HCT116 (cell line): ENCODE measurements around the gene ALK. TPM values are rescaled to one million over a fixed set of nuclear protein-coding genes. Genes with fewer than 3 reads are reported as not detected.

Experiments
- ATAC-seq: fragments of 200-7000 bp; cut with Tn5 transposase; 2 replicates; pipeline ENCODE4 v1.9.1; 2020; ENCODE audit warnings: mild to moderate bottlenecking, moderate library complexity
- BruUV-seq: library from RNA; stranded (reverse); fragments of 400-500 nt; replicated peaks from 2 replicates; lab custom pipeline; 2021; lab: Mats Ljungman, UMichigan
- CTCF ChIA-PET: fragments of 300-600 bp; sonication (Branson Sonifier 250); formaldehyde crosslinking; loops from one replicate; lab custom pipeline; 2021; ENCODE audit warnings: antibody characterized with exemption; lab: Charles Lee
- POLR2A ChIA-PET: fragments of 300-600, 350-600 bp; sonication (Branson Sonifier 250); formaldehyde crosslinking; loops from one replicate; lab custom pipeline; 2021; ENCODE audit warnings: antibody characterized with exemption; lab: Charles Lee
- RAD21 ChIA-PET, 2 experiments: fragments of 300-600 bp; sonication (Branson Sonifier 250); formaldehyde crosslinking; loops; one replicate each; lab custom pipeline; 2023; ENCODE audit warnings: low total read pairs in 2 of 2; ENCODE audit not compliant: uncharacterized antibody in 2 of 2, unreplicated experiment in 2 of 2, low non-redundant PET in 1 of 2; lab: Charles Lee
- DNase-seq: peaks from one replicate; pipeline ENCODE4 v3.0.0-alpha.2; 2010; ENCODE audit warnings: low read depth, low spot score
- H2AFZ ChIP-seq: fragments of 200-600 bp; shearing (Covaris generic), sonication (generic); 2 replicates; pipeline ENCODE4 v1.6.1; 2017; ENCODE audit warnings: low read depth, mixed run types, mixed read lengths, antibody characterized with exemption, low read length; ENCODE audit not compliant: poor library complexity, severe bottlenecking
- H3K27ac ChIP-seq: 2 replicates; pipeline ENCODE4 v1.5.1; 2012; ENCODE audit warnings: low read depth, low read length
- H3K27me3 ChIP-seq: fragments of 200-600 bp; sonication (generic); 2 replicates; pipeline ENCODE4 v1.6.1; 2016; ENCODE audit warnings: mixed run types, low read length, mixed read lengths; ENCODE audit not compliant: insufficient read depth
- H3K36me3 ChIP-seq, 2 experiments: fragments of 200-500 bp in 1 of 2; fragments of 200-600 bp in 1 of 2; sonication (Bioruptor generic) in 1 of 2; sonication (generic) in 1 of 2; 2 replicates each; pipeline versions ENCODE4 v1.5.1 to v1.6.1; 2014 to 2016; ENCODE audit warnings: low read length in 2 of 2, inconsistent platforms in 1 of 2, mixed read lengths in 1 of 2, mixed run types in 1 of 2; ENCODE audit not compliant: insufficient read depth in 2 of 2, control insufficient read depth in 1 of 2
- H3K4me1 ChIP-seq, 2 experiments: fragments of 200-600 bp in 1 of 2; sonication (generic) in 1 of 2; 2 replicates each; pipeline versions ENCODE4 v1.5.1 to v1.6.1; 2012 to 2017; ENCODE audit warnings: low read length in 2 of 2, inconsistent platforms in 1 of 2, mild to moderate bottlenecking in 1 of 2, mixed read lengths in 1 of 2, mixed run types in 1 of 2, moderate library complexity in 1 of 2; ENCODE audit not compliant: insufficient read depth in 2 of 2, control insufficient read depth in 1 of 2
- H3K4me2 ChIP-seq: fragments of 200-600 bp; sonication (generic); 2 replicates; pipeline ENCODE4 v1.6.1; 2017; ENCODE audit warnings: mixed run types, low read length, mixed read lengths
- H3K4me3 ChIP-seq, 2 experiments: fragments of 200-600 bp in 1 of 2; sonication (generic) in 1 of 2; replicated peaks in 1 of 2; 2 replicates each; pipeline ENCODE4 v1.5.1; 2011 to 2016; ENCODE audit warnings: low read length in 2 of 2, control low read depth in 1 of 2, low read depth in 1 of 2, mild to moderate bottlenecking in 1 of 2, mixed read lengths in 1 of 2, mixed run types in 1 of 2
- H3K79me2 ChIP-seq: fragments of 200-600 bp; sonication (generic); 2 replicates; pipeline ENCODE4 v1.6.1; 2017; ENCODE audit warnings: mild to moderate bottlenecking, mixed run types, low read length, moderate library complexity, mixed read lengths; ENCODE audit not compliant: insufficient read depth
- H3K9ac ChIP-seq: fragments of 200-600 bp; sonication (generic); 2 replicates; pipeline ENCODE4 v1.6.1; 2016; ENCODE audit warnings: low read length, mixed read lengths
- H3K9me2 ChIP-seq: fragments of 200-600 bp; sonication (generic), shearing (Covaris generic); 2 replicates; pipeline ENCODE4 v1.6.1; 2017; ENCODE audit warnings: mixed run types, mild to moderate bottlenecking, moderate library complexity; ENCODE audit not compliant: insufficient read depth
- H3K9me3 ChIP-seq, 2 experiments: fragments of 200-500 bp in 1 of 2; fragments of 200-600 bp in 1 of 2; sonication (Bioruptor generic) in 1 of 2; sonication (generic) in 1 of 2; 2 replicates each; pipeline ENCODE4 v1.6.1; 2014 to 2017; ENCODE audit warnings: low read length in 2 of 2, mixed read lengths in 2 of 2, inconsistent platforms in 1 of 2, low read depth in 1 of 2, mild to moderate bottlenecking in 1 of 2, mixed run types in 1 of 2, moderate library complexity in 1 of 2; ENCODE audit not compliant: control insufficient read depth in 1 of 2, insufficient read depth in 1 of 2
- H4K20me1 ChIP-seq: fragments of 200-600 bp; sonication (generic), shearing (Covaris generic); 2 replicates; pipeline ENCODE4 v1.6.1; 2017; ENCODE audit warnings: mixed run types, mild to moderate bottlenecking, moderate library complexity; ENCODE audit not compliant: insufficient read depth
- CEBPB ChIP-seq: IDR thresholded peaks from 2 replicates; pipeline ENCODE4 v1.6.1; 2012; ENCODE audit warnings: low read depth
- ELF1 ChIP-seq: IDR thresholded peaks from 2 replicates; pipeline ENCODE4 v1.6.1; 2012; ENCODE audit warnings: low read depth, borderline replicate concordance
- EZH2phosphoT487 ChIP-seq: fragments of 200-600 bp; IDR thresholded peaks from 2 replicates; pipeline ENCODE4 v1.6.1; 2018; ENCODE audit warnings: antibody characterized with exemption, borderline replicate concordance
- JUND ChIP-seq: IDR thresholded peaks from 2 replicates; pipeline ENCODE4 v1.6.1; 2012
- MAX ChIP-seq: IDR thresholded peaks from 2 replicates; pipeline ENCODE4 v1.6.1; 2012
- RAD21 ChIP-seq: IDR thresholded peaks from 2 replicates; pipeline ENCODE4 v1.6.1; 2012; ENCODE audit warnings: low read depth, mild to moderate bottlenecking
- SIN3A ChIP-seq: IDR thresholded peaks from 2 replicates; pipeline ENCODE4 v1.6.1; 2012; ENCODE audit warnings: low read depth
- SP1 ChIP-seq: IDR thresholded peaks from 2 replicates; pipeline ENCODE4 v1.6.1; 2012; ENCODE audit warnings: low read depth
- YY1 ChIP-seq: IDR thresholded peaks from 2 replicates; pipeline ENCODE4 v1.6.1; 2011; ENCODE audit warnings: low read length, low read depth, moderate library complexity, mild to moderate bottlenecking; ENCODE audit not compliant: insufficient replicate concordance; ENCODE audit errors: extremely low read depth
- ZBTB33 ChIP-seq: IDR thresholded peaks from 2 replicates; pipeline ENCODE4 v1.6.1; 2011; ENCODE audit warnings: mild to moderate bottlenecking, low read length, moderate library complexity; ENCODE audit not compliant: insufficient replicate concordance; ENCODE audit errors: extremely low read depth
- ZNF274 ChIP-seq: fragments of 200-500 bp; sonication (Bioruptor generic); IDR thresholded peaks from 2 replicates; pipeline ENCODE4 v1.6.1; 2014; ENCODE audit warnings: mild to moderate bottlenecking, low read depth, low read length, inconsistent platforms
- intact Hi-C: fragments of 100-400 bp; cut with micrococcal nuclease; formaldehyde crosslinking; loops from 2 replicates; pipeline ENCODE4 v1.10.0; 2022
- total RNA-seq: library from RNA; stranded (reverse); gene quantifications from one replicate; pipeline ENCODE4 v1.2.1, GENCODE V29; 2021; ENCODE audit not compliant: unreplicated experiment
- TF ChIP-seq, protein P1 (sequence below), 3 experiments: fragments of 200-600 bp in 1 of 3; sonication (generic) in 1 of 3; IDR thresholded peaks in 2 of 3; conservative IDR thresholded peaks in 1 of 3; 2 replicates each; pipeline ENCODE4 v1.5.1; 2012 to 2017; ENCODE audit warnings: low read depth in 2 of 3, low read length in 2 of 3, antibody characterized with exemption in 1 of 3, borderline replicate concordance in 1 of 3, control low read depth in 1 of 3, mild to moderate bottlenecking in 1 of 3, mixed read lengths in 1 of 3, mixed run types in 1 of 3, moderate library complexity in 1 of 3; ENCODE audit not compliant: insufficient read depth in 1 of 3

Gene ALK
- total RNA-seq, 1 experiment from 2014 or later: not detected

DNA sequence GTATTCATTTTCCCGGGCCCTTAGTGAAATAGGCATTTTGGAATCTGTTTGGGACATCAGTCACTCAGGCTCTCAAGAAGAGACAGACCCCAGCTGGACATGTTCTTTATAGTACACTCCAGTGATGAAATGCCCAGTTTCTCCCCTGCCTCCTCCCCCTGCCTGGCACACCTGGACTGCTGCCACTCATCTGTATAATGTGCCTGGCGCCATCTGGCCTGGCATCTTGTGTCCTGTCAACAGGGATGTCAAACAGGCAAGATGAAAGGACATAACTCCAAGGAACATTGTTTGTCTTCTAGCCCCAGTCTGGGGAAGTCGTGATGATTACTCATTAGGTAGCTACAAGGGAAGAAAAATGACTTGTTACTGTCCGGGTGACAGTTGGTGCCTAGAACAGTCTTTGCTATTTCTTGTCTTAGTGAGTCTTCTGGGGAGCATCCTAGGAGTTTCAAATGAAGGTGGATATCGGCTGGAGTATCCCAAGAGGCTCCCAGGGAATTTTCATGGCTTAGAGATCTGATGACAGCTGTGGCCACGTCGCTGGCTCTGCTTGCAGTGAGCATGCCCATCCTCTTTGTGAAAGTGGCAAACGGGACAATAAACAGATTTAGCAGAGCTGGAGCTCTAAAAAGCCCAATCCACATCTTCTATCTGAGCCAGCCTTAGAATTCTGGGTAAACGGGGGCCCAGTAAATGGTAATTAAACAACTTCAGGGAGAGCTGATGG, 153.6 kb downstream of the ALK start (continued):
- no peak for TF ChIP-seq ZBTB33
- no peak for TF ChIP-seq YY1
- TF ChIP-seq CEBPB: no peak
- TF ChIP-seq EZH2phosphoT487: no peak
- no peak for TF ChIP-seq MAX
- no peak for TF ChIP-seq SP1
- TF ChIP-seq, all 23 proteins: peak for 0

GRCh38 chr2:29766191-29766590, 155.2 kb downstream of the ALK start:
- Histone ChIP-seq H3K9me2 (no peaks in the 10 kb centered on the region), H3K4me3 (no peak overlapping the region), H3K9ac (no peak overlapping the region), H3K27me3 (peaks cover 37% of the 10 kb centered on the region; the same call in 1 of the 2 replicates), H4K20me1 (no peaks in the 10 kb centered on the region), H3K4me2 (no peak overlapping the region), H3K79me2 (no peaks in the 10 kb centered on the region), H3K4me1 (no peaks in the 10 kb centered on the region), H3K36me3 (no peaks in the 10 kb centered on the region), H3K27ac (no peak overlapping the region), H3K9me3 (no peaks in the 10 kb centered on the region), H2AFZ (no peak overlapping the region)
- CTCF ChIA-PET: no interaction called here
- TF ChIP-seq JUND: no peak
- TF ChIP-seq SIN3A: no peak
- no peak for TF ChIP-seq ZNF274
- no peak for TF ChIP-seq CEBPB
- TF ChIP-seq RAD21: no peak
- TF ChIP-seq, protein P1, sequence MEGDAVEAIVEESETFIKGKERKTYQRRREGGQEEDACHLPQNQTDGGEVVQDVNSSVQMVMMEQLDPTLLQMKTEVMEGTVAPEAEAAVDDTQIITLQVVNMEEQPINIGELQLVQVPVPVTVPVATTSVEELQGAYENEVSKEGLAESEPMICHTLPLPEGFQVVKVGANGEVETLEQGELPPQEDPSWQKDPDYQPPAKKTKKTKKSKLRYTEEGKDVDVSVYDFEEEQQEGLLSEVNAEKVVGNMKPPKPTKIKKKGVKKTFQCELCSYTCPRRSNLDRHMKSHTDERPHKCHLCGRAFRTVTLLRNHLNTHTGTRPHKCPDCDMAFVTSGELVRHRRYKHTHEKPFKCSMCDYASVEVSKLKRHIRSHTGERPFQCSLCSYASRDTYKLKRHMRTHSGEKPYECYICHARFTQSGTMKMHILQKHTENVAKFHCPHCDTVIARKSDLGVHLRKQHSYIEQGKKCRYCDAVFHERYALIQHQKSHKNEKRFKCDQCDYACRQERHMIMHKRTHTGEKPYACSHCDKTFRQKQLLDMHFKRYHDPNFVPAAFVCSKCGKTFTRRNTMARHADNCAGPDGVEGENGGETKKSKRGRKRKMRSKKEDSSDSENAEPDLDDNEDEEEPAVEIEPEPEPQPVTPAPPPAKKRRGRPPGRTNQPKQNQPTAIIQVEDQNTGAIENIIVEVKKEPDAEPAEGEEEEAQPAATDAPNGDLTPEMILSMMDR (IDR thresholded peaks at IDR 0.05 in 2 of 3, conservative IDR thresholded peaks at IDR 0.05 in 1 of 3; ENCODE audit: borderline replicate concordance in 1 of 3, insufficient read depth in 1 of 3, low read depth in 2 of 3, low read length in 2 of 3): no peak
- no peak for TF ChIP-seq ELF1
- POLR2A ChIA-PET: no interaction called here
- RAD21 ChIA-PET: no interaction called here
- ATAC-seq (no peak), DNase-seq (no peak)
- no TSS peak for BruUV-seq
- intact Hi-C loops: no loop called here
